Esophagus squamous epithelium (tissue), 5 donors: ENCODE measurements around the gene FGGY. TPM values are rescaled to one million over a fixed set of nuclear protein-coding genes. Genes with fewer than 3 reads are reported as not detected.

ENCODE experiments used
- DNase-seq: peaks from one replicate; lab custom pipeline; 2025; lab: John Stamatoyannopoulos, UW
- H3K27ac ChIP-seq, 4 donors: fragments of 200-600 bp; sonication (generic); one replicate each; pipeline ENCODE4 v1.5.1; 2016 to 2019; ENCODE audit warnings: mild to moderate bottlenecking in 1 of 4
- H3K27me3 ChIP-seq, 4 donors: fragments of 200-600 bp; sonication (generic); 1 replicate in 3 of 4; 2 replicates in 1 of 4; pipeline versions ENCODE4 v1.5.1 to v1.6.0; 2017 to 2021; ENCODE audit warnings: antibody characterized with exemption in 1 of 4
- H3K36me3 ChIP-seq, 3 donors: fragments of 200-600 bp; sonication (generic); one replicate each; pipeline ENCODE4 v1.5.1; 2016 to 2019
- H3K4me1 ChIP-seq, 3 donors: fragments of 200-600 bp; sonication (generic); one replicate each; pipeline ENCODE4 v1.5.1; 2017 to 2019
- H3K4me3 ChIP-seq, 4 donors: fragments of 200-600 bp; sonication (generic); 1 replicate in 3 of 4; 2 replicates in 1 of 4; pipeline ENCODE4 v1.5.1; 2016 to 2019; ENCODE audit warnings: mild to moderate bottlenecking in 2 of 4, moderate library complexity in 1 of 4
- H3K9me3 ChIP-seq, 3 donors: fragments of 200-600 bp; sonication (generic); one replicate each; pipeline ENCODE4 v1.5.1; 2016 to 2019
- POLR2A ChIP-seq, 4 donors: fragments of 450-650 bp; IDR thresholded peaks; one replicate each; pipeline ENCODE4 v1.6.1; 2017; ENCODE audit warnings: antibody characterized with exemption in 4 of 4, mild to moderate bottlenecking in 4 of 4, moderate library complexity in 3 of 4
- intact Hi-C: fragments of 100-400 bp; cut with DNase I; formaldehyde crosslinking; loops from one replicate; pipeline ENCODE4 v1.15.0; 2022
- small RNA-seq, 4 donors: library from RNA; depleted of rRNA; stranded (forward); fragments of <200 nt; gene quantifications; one replicate each; pipeline ENCODE3, GENCODE V24; 2016
- total RNA-seq, 4 donors: library from RNA; depleted of rRNA; stranded (reverse); fragments of >200 nt; gene quantifications; one replicate each; pipeline ENCODE4 v1.1.0, GENCODE V29; 2016
- TF ChIP-seq, protein P1 (sequence below), 6 experiments: fragments of 450-650 bp in 4 of 6; fragments of 200-600 bp in 2 of 6; sonication (generic) in 2 of 6; IDR thresholded peaks; one replicate each; pipeline ENCODE4 v1.5.1; 2016 to 2019; ENCODE audit warnings: antibody characterized with exemption in 6 of 6, mild to moderate bottlenecking in 4 of 6, moderate library complexity in 4 of 6
- donor health status: DM: yes; HTN: yes; CAD: no.

FGGY gene
- total RNA-seq, 4 donors from 2014 or later: 6.0 to 18.1 (median 9.3) TPM

DNA sequence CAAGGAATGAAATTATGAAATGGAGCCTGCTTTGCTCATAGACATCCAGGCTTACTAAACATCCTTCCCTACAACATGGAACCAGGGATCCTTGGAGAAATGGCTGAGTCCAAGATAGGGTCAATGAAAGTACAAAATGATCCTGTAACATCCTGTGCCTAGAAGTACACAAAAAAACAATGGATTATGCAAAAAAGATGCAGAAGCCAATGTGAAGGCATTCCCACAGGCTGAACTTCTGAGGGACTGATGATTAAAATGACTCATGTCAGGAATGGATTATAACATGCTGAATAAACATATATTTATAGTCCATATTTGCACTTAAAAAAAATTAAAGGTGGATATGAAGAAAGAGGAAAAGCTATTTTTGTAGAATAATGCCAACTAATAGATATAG, 507.4 kb downstream of the FGGY start:
- Histone ChIP-seq H3K4me3 (no peak overlapping the region), H3K36me3 (no peaks in the 10 kb centered on the region), H3K27me3 (no peaks in the 10 kb centered on the region), H3K4me1 (no peaks in the 10 kb centered on the region), H3K9me3 (no peaks in the 10 kb centered on the region), H3K27ac (no peak overlapping the region)
- no peak for DNase-seq
- TF ChIP-seq, protein P1, sequence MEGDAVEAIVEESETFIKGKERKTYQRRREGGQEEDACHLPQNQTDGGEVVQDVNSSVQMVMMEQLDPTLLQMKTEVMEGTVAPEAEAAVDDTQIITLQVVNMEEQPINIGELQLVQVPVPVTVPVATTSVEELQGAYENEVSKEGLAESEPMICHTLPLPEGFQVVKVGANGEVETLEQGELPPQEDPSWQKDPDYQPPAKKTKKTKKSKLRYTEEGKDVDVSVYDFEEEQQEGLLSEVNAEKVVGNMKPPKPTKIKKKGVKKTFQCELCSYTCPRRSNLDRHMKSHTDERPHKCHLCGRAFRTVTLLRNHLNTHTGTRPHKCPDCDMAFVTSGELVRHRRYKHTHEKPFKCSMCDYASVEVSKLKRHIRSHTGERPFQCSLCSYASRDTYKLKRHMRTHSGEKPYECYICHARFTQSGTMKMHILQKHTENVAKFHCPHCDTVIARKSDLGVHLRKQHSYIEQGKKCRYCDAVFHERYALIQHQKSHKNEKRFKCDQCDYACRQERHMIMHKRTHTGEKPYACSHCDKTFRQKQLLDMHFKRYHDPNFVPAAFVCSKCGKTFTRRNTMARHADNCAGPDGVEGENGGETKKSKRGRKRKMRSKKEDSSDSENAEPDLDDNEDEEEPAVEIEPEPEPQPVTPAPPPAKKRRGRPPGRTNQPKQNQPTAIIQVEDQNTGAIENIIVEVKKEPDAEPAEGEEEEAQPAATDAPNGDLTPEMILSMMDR (IDR thresholded peaks at IDR 0.05): no peak
- TF ChIP-seq POLR2A (IDR thresholded peaks at IDR 0.05): no peak
- intact Hi-C loops: no loop called here

- peaks cover 0 to 4% (median 0%) of the 10 kb centered on the region in 4 donors for H3K27me3 ChIP-seq
- no peaks in the 10 kb centered on the region for H3K4me1 ChIP-seq
- H3K27ac ChIP-seq: no peak overlapping the region
- DNase-seq: no peak
- no peak overlapping the region for H3K4me3 ChIP-seq
- intact Hi-C loops: no loop called here
- no peaks in the 10 kb centered on the region for H3K36me3 ChIP-seq
- no peak for TF ChIP-seq POLR2A (IDR thresholded peaks at IDR 0.05)
- TF ChIP-seq, protein P1 (IDR thresholded peaks at IDR 0.05): no peak
- no peaks in the 10 kb centered on the region for H3K9me3 ChIP-seq
Observed at GRCh38 chr1:59805554-59805953, 508.7 kb downstream of the FGGY start.

Small RNA genes within 50 kb of the gene (small RNA-seq; reads per million reads assigned to genes)
- 0 to 0.14 (median 0.04) reads per million in 4 donors for gene MIR4711
